Adrenal gland (tissue), 12 donors: Measurements from ENCODE around the gene TYMP. TPM values are rescaled to one million over a fixed set of nuclear protein-coding genes. Genes with fewer than 3 reads are reported as not detected.
A peak's percentile ranks its signal among the peaks of the same experiment; 100 is the strongest.

ENCODE experiments used
- DNase-seq, 7 donors: peaks; one replicate each; pipeline ENCODE4 v3.0.0-alpha.2; 2019 to 2020
- H3K27ac ChIP-seq, 5 donors: fragments of 200-600 bp; sonication (generic) in 4 of 5; 1 replicate in 3 of 5; 2 replicates in 2 of 5; pipeline versions ENCODE4 v1.5.1 to v1.8.0; 2016 to 2020; ENCODE audit warnings: mild to moderate bottlenecking in 1 of 5
- H3K27me3 ChIP-seq: fragments of 200-600 bp; 2 replicates; pipeline ENCODE4 v1.8.0; 2021
- H3K36me3 ChIP-seq, 2 donors: fragments of 200-600 bp; replicated peaks in 1 of 2; 1 replicate in 1 of 2; 2 replicates in 1 of 2; pipeline versions ENCODE4 v1.5.1 to v1.8.0; 2018 to 2022
- H3K4me1 ChIP-seq, 2 donors: fragments of 200-600 bp; replicated peaks in 1 of 2; 1 replicate in 1 of 2; 2 replicates in 1 of 2; pipeline versions ENCODE4 v1.5.1 to v1.8.0; 2018 to 2021
- H3K4me3 ChIP-seq, 4 donors: fragments of 200-600 bp; sonication (generic) in 3 of 4; one replicate each; pipeline ENCODE4 v1.5.1; 2016 to 2018
- H3K9me3 ChIP-seq, 3 donors: fragments of 200-600 bp; sonication (generic) in 1 of 3; replicated peaks in 1 of 3; 1 replicate in 2 of 3; 2 replicates in 1 of 3; pipeline versions ENCODE4 v1.5.1 to v1.8.0; 2016 to 2021
- POLR2A ChIP-seq, 2 donors: fragments of 450-650 bp; IDR thresholded peaks; one replicate each; pipeline ENCODE4 v1.6.1; 2017; ENCODE audit warnings: antibody characterized with exemption in 2 of 2, mild to moderate bottlenecking in 2 of 2, moderate library complexity in 1 of 2
- WGBS, 4 donors: extraction: QIAGEN DNeasy Blood & Tissue Kit in 2 of 4; methylation state at CpG; one replicate each; pipeline versions ENCODE4 v1.1.5 to v1.1.7; 2013 to 2017; 5-methylcytosine and 5-hydroxymethylcytosine counted together
- intact Hi-C, 2 donors: fragments of 100-400 bp; cut with DNase I; formaldehyde crosslinking; loops; one replicate each; pipeline versions ENCODE4 v1.14.1 to v1.15.0; 2022 to 2023
- polyA plus RNA-seq, 3 donors: library from polyadenylated mRNA; stranded (reverse); fragments of 200-250 nt in 2 of 3; fragments of 350-450 nt in 1 of 3; fragmentation: Illumina TruSeq in 1 of 3; extraction: RNeasy Lipid Tissue Mini Kit (QIAGEN cat#74804) in 1 of 3; gene quantifications; one replicate each; pipeline ENCODE4 v1.2.3, GENCODE V29; 2013 to 2014
- total RNA-seq, 9 donors: library from RNA; depleted of rRNA in 4 of 9; stranded (reverse); fragments of >200 nt in 4 of 9; fragments of 120-200 nt in 1 of 9; fragmentation: NEBNext Ultra II Directional in 1 of 9; extraction: Animal tissue kit (Norgen Biotek cat#: 25700) in 1 of 9; gene quantifications; one replicate each; pipeline versions ENCODE4 v1.1.0 to v1.2.4, GENCODE V29; 2013 to 2023
- TF ChIP-seq, protein P1 (sequence below), 6 experiments: fragments of 450-650 bp in 4 of 6; fragments of 200-600 bp in 2 of 6; sonication (generic) in 1 of 6; IDR thresholded peaks; 1 replicate in 5 of 6; 2 replicates in 1 of 6; pipeline versions ENCODE4 v1.5.1 to v1.8.0; 2016 to 2021; ENCODE audit warnings: antibody characterized with exemption in 6 of 6, mild to moderate bottlenecking in 2 of 6, moderate library complexity in 1 of 6
- donor health status: healthy with polysubstance abuse.
- donor health status: Bipolar disorder and iron deficiency.
- donor health status: DM: yes; HTN: yes; CAD: no.
- donor health status: DM: no; HTN: no; CAD: no.
- donor health status: DM: no; HTN: no; CAD: no.
- donor health status: DM: yes; HTN: yes; CAD: no.

Gene TYMP
- total and polyA plus RNA-seq, 12 donors = 1.9 to 152 (median 64.5) TPM

DNA sequence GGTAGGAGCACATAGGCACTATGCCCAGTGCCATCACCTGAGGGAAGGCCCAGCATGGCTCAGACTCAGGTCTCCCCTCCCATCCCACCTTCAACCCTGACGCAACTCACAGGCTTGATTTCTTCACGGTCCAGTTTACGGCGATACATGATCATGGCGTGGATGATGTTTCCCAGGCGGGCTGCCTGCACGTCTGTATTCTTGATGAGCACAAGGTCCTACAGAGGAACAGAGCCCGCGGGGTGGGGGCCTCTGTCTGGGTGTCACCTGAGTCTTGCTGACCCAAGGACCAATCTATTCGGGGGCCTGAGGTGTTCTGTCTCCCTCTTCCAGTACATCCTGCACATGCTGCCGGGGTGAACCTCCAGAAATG, 44.6 kb upstream of the TYMP start:
- Histone ChIP-seq H3K36me3 (peaks cover 0 to 11% of the 10 kb centered on the region in 2 donors), H3K27me3 (no peaks in the 10 kb centered on the region), H3K27ac (no peak overlapping the region), H3K4me3 (no peak overlapping the region), H3K4me1 (peaks cover 12 to 15% of the 10 kb centered on the region in 2 donors), H3K9me3 (no peaks in the 10 kb centered on the region)
- DNase-seq = no peak
- WGBS, 4 donors = 90 to 97% (median 93%) methylated on average over 11 of the region's 11 CpGs
- intact Hi-C loops = no loop called here
- TF ChIP-seq, protein P1, sequence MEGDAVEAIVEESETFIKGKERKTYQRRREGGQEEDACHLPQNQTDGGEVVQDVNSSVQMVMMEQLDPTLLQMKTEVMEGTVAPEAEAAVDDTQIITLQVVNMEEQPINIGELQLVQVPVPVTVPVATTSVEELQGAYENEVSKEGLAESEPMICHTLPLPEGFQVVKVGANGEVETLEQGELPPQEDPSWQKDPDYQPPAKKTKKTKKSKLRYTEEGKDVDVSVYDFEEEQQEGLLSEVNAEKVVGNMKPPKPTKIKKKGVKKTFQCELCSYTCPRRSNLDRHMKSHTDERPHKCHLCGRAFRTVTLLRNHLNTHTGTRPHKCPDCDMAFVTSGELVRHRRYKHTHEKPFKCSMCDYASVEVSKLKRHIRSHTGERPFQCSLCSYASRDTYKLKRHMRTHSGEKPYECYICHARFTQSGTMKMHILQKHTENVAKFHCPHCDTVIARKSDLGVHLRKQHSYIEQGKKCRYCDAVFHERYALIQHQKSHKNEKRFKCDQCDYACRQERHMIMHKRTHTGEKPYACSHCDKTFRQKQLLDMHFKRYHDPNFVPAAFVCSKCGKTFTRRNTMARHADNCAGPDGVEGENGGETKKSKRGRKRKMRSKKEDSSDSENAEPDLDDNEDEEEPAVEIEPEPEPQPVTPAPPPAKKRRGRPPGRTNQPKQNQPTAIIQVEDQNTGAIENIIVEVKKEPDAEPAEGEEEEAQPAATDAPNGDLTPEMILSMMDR (IDR thresholded peaks at IDR 0.05) = no peak
- TF ChIP-seq POLR2A (IDR thresholded peaks at IDR 0.05) = no peak

- WGBS, 4 donors = 85 to 94% (median 87%) methylated on average over 15 to 26 of the region's 26 CpGs
- Histone ChIP-seq H3K36me3 (peaks cover 0 to 11% of the 10 kb centered on the region in 2 donors), H3K4me1 (peaks cover 8% of the 10 kb centered on the region in 2 donors), H3K27me3 (no peaks in the 10 kb centered on the region), H3K27ac (no peak overlapping the region), H3K4me3 (no peak overlapping the region), H3K9me3 (no peaks in the 10 kb centered on the region)
- no peak for TF ChIP-seq POLR2A (IDR thresholded peaks at IDR 0.05)
- TF ChIP-seq, protein P1 (IDR thresholded peaks at IDR 0.05) = no peak
- DNase-seq = no peak
- intact Hi-C loops = no loop called here
Observed at GRCh38 chr22:50573491-50574382, 43.9 kb upstream of the TYMP start.

- TF ChIP-seq POLR2A (IDR thresholded peaks at IDR 0.05) = no peak
- TF ChIP-seq, protein P1 (IDR thresholded peaks at IDR 0.05) = no peak
- H3K36me3 ChIP-seq = peaks cover 0 to 11% of the 10 kb centered on the region in 2 donors
- no peak overlapping the region for H3K4me3 ChIP-seq
- intact Hi-C loops = no loop called here
- peaks cover under 1% of the 10 kb centered on the region in 2 donors for H3K4me1 ChIP-seq
- no peak for DNase-seq
- H3K27me3 ChIP-seq = no peaks in the 10 kb centered on the region
- no peaks in the 10 kb centered on the region for H3K9me3 ChIP-seq
- WGBS, 4 donors = 92 to 97% (median 94%) methylated on average over 8 to 11 of the region's 11 CpGs
- no peak overlapping the region for H3K27ac ChIP-seq
Observed at GRCh38 chr22:50572965-50573364, 43.2 kb upstream of the TYMP start.

DNA sequence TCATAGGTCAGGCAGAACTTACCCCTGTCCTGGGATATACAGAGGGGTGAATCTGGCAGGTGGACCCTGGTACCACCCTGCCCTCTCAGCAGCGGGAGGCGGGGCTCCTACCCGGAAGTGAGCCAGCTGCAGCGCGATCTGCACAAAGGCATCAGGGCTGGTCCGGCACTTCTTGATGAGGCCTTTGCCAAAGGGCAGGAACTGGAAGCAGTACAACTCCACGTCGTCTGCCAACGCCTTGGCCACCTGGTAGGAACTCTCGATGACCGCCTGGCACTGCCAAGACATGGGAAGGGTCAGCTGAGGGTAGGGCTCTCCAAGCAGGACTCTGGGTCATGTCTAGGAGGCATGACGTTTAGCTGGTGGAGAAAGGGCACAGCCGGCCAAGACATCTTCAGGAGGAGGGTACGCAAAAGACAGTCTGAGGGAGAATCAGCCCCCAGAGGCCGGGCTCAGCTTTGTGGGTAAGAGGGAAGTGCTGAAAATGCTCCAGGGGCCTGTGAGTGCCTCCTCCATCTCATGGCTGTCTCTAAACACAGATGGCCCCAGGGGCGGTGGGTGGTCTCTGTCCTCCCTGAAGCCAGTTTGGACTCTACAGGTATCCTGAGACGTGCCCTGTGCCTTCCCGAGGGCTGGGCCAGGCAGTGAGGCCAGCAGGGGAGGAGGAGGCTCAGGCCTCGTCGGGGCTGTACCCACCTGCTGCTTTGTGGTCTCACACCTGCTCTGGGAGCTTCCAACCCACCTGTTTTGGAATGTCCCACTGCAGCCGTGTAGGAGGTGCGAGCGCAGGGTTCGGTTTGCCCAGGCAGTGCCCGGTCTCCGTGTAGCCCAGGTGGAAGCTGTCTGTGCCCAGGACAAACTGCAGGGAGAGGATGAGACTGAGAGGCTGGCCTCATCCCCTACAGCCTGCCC, 41.7 kb upstream of the TYMP start:
- Histone ChIP-seq H3K27me3 (no peaks in the 10 kb centered on the region), H3K4me1 (no peaks in the 10 kb centered on the region), H3K27ac (no peak overlapping the region), H3K9me3 (no peaks in the 10 kb centered on the region), H3K4me3 (no peak overlapping the region), H3K36me3 (peaks cover 0 to 11% of the 10 kb centered on the region in 2 donors)
- WGBS, 4 donors = 88 to 96% (median 92%) methylated on average over 7 to 26 of the region's 26 CpGs
- TF ChIP-seq, protein P1 (IDR thresholded peaks at IDR 0.05) = no peak
- no peak for TF ChIP-seq POLR2A (IDR thresholded peaks at IDR 0.05)
- peak in 1 of 7 donors; percentile 6 for DNase-seq
- intact Hi-C loops = no loop called here
